Astrocyte of the spinal cord (primary cell): Measurements from ENCODE around the gene GPR82.

Source experiments
- DNase-seq: peaks from one replicate; pipeline ENCODE4 v3.0.0; 2011; ENCODE audit warnings: low read depth, low spot score
- H3K4me3 ChIP-seq: 2 replicates; pipeline ENCODE4 v1.5.1; 2011; ENCODE audit warnings: low read depth, mild to moderate bottlenecking, low read length, moderate library complexity
- CTCF ChIP-seq: IDR thresholded peaks from 2 replicates; pipeline ENCODE4 v1.5.1; 2012; ENCODE audit warnings: low read depth, mild to moderate bottlenecking, low read length, inconsistent platforms
- in situ Hi-C: cut with HindIII; loops from 2 replicates; pipeline ENCODE4 v1.10.0; 2017; ENCODE audit warnings: low sequenced_read_pairs

Gene GPR82

GRCh38 chrX:41728125-41728524, 4.1 kb downstream of the GPR82 start:
- TF ChIP-seq CTCF, result no peak
- DNase-seq, result no peak
- in situ Hi-C loops, result no loop called here
- H3K4me3 ChIP-seq, result no peak overlapping the region

- H3K4me3 ChIP-seq, result no peak overlapping the region
- peak; percentile 7 for DNase-seq
- in situ Hi-C loops, result no loop called here
- no peak for TF ChIP-seq CTCF
Observed at GRCh38 chrX:41730081-41730480, 6.1 kb downstream of the GPR82 start.

GRCh38 chrX:41732260-41732659, 8.3 kb downstream of the GPR82 start:
- H3K4me3 ChIP-seq, result no peak overlapping the region
- no peak for DNase-seq
- in situ Hi-C loops, result no loop called here
- no peak for TF ChIP-seq CTCF

- in situ Hi-C loops, result no loop called here
- H3K4me3 ChIP-seq, result no peak overlapping the region
- no peak for DNase-seq
- no peak for TF ChIP-seq CTCF
Observed at GRCh38 chrX:41733939-41734338, 10.0 kb downstream of the GPR82 start.

- TF ChIP-seq CTCF, result peak; percentile 58
- no peak for DNase-seq
- in situ Hi-C loops, result no loop called here
- no peak overlapping the region for H3K4me3 ChIP-seq
Observed at GRCh38 chrX:41734530-41734929, 10.5 kb downstream of the GPR82 start.

GRCh38 chrX:41737065-41737464, 13.1 kb downstream of the GPR82 start:
- TF ChIP-seq CTCF, result no peak
- DNase-seq, result no peak
- in situ Hi-C loops, result no loop called here
- no peak overlapping the region for H3K4me3 ChIP-seq

- no peak overlapping the region for H3K4me3 ChIP-seq
- no peak for TF ChIP-seq CTCF
- in situ Hi-C loops, result no loop called here
- DNase-seq, result no peak
Observed at GRCh38 chrX:41739871-41740270, 15.9 kb downstream of the GPR82 start.
